HepG2 (cell line): ENCODE data around the gene TCERG1L. TPM values are rescaled to one million over a fixed set of nuclear protein-coding genes. Genes with fewer than 3 reads are reported as not detected.

Experiments
- ATAC-seq: fragments of 200-7000 bp; cut with Tn5 transposase; 3 replicates; pipeline ENCODE4 v1.9.1; 2020; ENCODE audit warnings: mild to moderate bottlenecking, moderate library complexity
- BruUV-seq: library from RNA; stranded (reverse); fragments of 400-500 nt; replicated peaks from 2 replicates; lab custom pipeline; 2021; lab: Mats Ljungman, UMichigan
- CTCF ChIA-PET: fragments of 300-600 bp; formaldehyde crosslinking; extraction: SDS; loops from one replicate; lab custom pipeline; 2021; ENCODE audit warnings: low total read pairs, inconsistent platforms, low intra/inter-chr PET ratio; lab: Yijun Ruan, JAX
- POLR2A ChIA-PET: fragments of 350-600 bp; sonication (Branson Sonifier 250); formaldehyde crosslinking; loops from one replicate; lab custom pipeline; 2020; ENCODE audit warnings: antibody characterized with exemption, inconsistent platforms; lab: Yijun Ruan, JAX
- DNase-seq: peaks from one replicate; pipeline ENCODE4 v3.0.0-alpha.2; 2015; ENCODE audit warnings: low spot score
- FAIRE-seq: peaks from 3 replicates; lab custom pipeline; 2011; peaks lifted over from hg19 to GRCh38; lab: Jason Lieb, UNC
- H2AFZ ChIP-seq: one replicate; pipeline ENCODE4 v1.6.1; 2011; ENCODE audit warnings: low read length, inconsistent platforms
- H3K27ac ChIP-seq: fragments of 300-600 bp; 3 replicates; pipeline ENCODE4 v1.8.0; 2011; ENCODE audit warnings: mixed run types, mild to moderate bottlenecking, mixed read lengths, low read length, inconsistent platforms; ENCODE audit not compliant: insufficient read depth; ENCODE audit errors: extremely low read length
- H3K27me3 ChIP-seq, 2 experiments: fragments of 200-600 bp in 1 of 2; 2 replicates in 1 of 2; 3 replicates in 1 of 2; pipeline versions ENCODE4 v1.6.0 to v1.8.0; 2011; ENCODE audit warnings: low read length in 2 of 2, mild to moderate bottlenecking in 2 of 2, moderate library complexity in 2 of 2, inconsistent platforms in 1 of 2; ENCODE audit not compliant: insufficient read depth in 2 of 2, control insufficient read depth in 1 of 2
- H3K36me3 ChIP-seq, 2 experiments: fragments of 200-600 bp in 1 of 2; replicated peaks in 1 of 2; 2 replicates in 1 of 2; 3 replicates in 1 of 2; pipeline versions ENCODE4 v1.5.1 to v1.8.0; 2011; ENCODE audit warnings: low read length in 2 of 2, inconsistent platforms in 1 of 2; ENCODE audit not compliant: insufficient read depth in 2 of 2, control insufficient read depth in 1 of 2
- H3K4me1 ChIP-seq: 2 replicates; pipeline ENCODE4 v1.5.1; 2012; ENCODE audit warnings: low read length, inconsistent platforms; ENCODE audit not compliant: insufficient read depth
- H3K4me2 ChIP-seq: 2 replicates; pipeline ENCODE4 v1.6.0; 2011; ENCODE audit warnings: low read depth, low read length, inconsistent platforms
- H3K4me3 ChIP-seq, 3 experiments: fragments of 200-600 bp in 1 of 3; sonication (generic), shearing (Covaris generic) in 1 of 3; replicated peaks in 1 of 3; 2 replicates each; pipeline ENCODE4 v1.5.1; 2011 to 2016; ENCODE audit warnings: low read length in 3 of 3, inconsistent platforms in 2 of 3, low read depth in 2 of 3, mild to moderate bottlenecking in 2 of 3, control low read depth in 1 of 3, mixed read lengths in 1 of 3; ENCODE audit not compliant: insufficient read depth in 1 of 3
- H3K79me2 ChIP-seq: one replicate; pipeline ENCODE4 v1.6.1; 2011; ENCODE audit warnings: low read length, inconsistent platforms; ENCODE audit not compliant: insufficient read depth
- H3K9ac ChIP-seq: 2 replicates; pipeline ENCODE4 v1.6.0; 2011; ENCODE audit warnings: mild to moderate bottlenecking, low read depth, low read length, inconsistent platforms; ENCODE audit not compliant: insufficient read depth
- H3K9me3 ChIP-seq: 2 replicates; pipeline ENCODE4 v1.5.1; 2012; ENCODE audit warnings: mild to moderate bottlenecking, low read length
- H4K20me1 ChIP-seq: 2 replicates; pipeline ENCODE4 v1.6.0; 2011; ENCODE audit warnings: inconsistent platforms, mild to moderate bottlenecking, low read length, moderate library complexity; ENCODE audit not compliant: insufficient read depth
- CREM ChIP-seq, 2 experiments: sonication (generic) in 1 of 2; formaldehyde crosslinking in 1 of 2; IDR thresholded peaks; 2 replicates each; pipeline versions ENCODE4 v1.4.0 to v1.6.1; 2016 to 2020; ENCODE audit warnings: antibody characterized with exemption in 1 of 2, mild to moderate bottlenecking in 1 of 2, missing genetic modification reagents in 1 of 2
- GMEB1 ChIP-seq: sonication (generic); formaldehyde crosslinking; IDR thresholded peaks from 2 replicates; pipeline ENCODE4 v1.5.1; 2020; ENCODE audit warnings: missing genetic modification reagents, mild to moderate bottlenecking, borderline replicate concordance
- KIAA2018 ChIP-seq: sonication (generic); formaldehyde crosslinking; IDR thresholded peaks from 2 replicates; pipeline ENCODE4 v1.5.0; 2020; ENCODE audit warnings: mild to moderate bottlenecking, missing genetic modification reagents, borderline replicate concordance
- PLRG1 ChIP-seq: fragments of 450-650 bp; conservative IDR thresholded peaks from 2 replicates; pipeline ENCODE4 v1.6.1; 2016
- RAD21 ChIP-seq: fragments of 450-650 bp; formaldehyde crosslinking; IDR thresholded peaks from 2 replicates; pipeline ENCODE4 v1.5.0; 2020; ENCODE audit warnings: mild to moderate bottlenecking
- WGBS: methylation state at CpG from one replicate; pipeline ENCODE4 v1.1.6; 2017; ENCODE audit warnings: low lambda C conversion rate; 5-methylcytosine and 5-hydroxymethylcytosine counted together
- in situ Hi-C: cut with HindIII; loops from 2 replicates; pipeline ENCODE4 v1.10.0; 2017; ENCODE audit warnings: low pct_unique_long_range_greater_than_20kb; ENCODE audit not compliant: extremely low pct_ligation_motif_present
- intact Hi-C: fragments of 100-400 bp; cut with micrococcal nuclease; formaldehyde crosslinking; loops from one replicate; pipeline ENCODE4 v1.10.0; 2022; ENCODE audit not compliant: unreplicated experiment
- polyA plus RNA-seq, 8 experiments: library from polyadenylated mRNA; depleted of rRNA in 3 of 8; stranded (reverse) in 7 of 8; unstranded in 1 of 8; fragments of >200 nt; fragmentation: Illumina TruSeq in 4 of 8; extraction: Trizol in 4 of 8; gene quantifications; 2 replicates each; pipeline versions ENCODE4 v1.2.1 to v1.2.3, GENCODE V29; 2011 to 2016; ENCODE audit warnings: low read depth in 4 of 8, missing spikeins in 1 of 8, mixed read lengths in 1 of 8; ENCODE audit not compliant: insufficient read depth in 1 of 8
- total RNA-seq, 5 experiments: library from RNA; depleted of rRNA; stranded (reverse); fragments of >200 nt; fragmentation: Illumina TruSeq; extraction: Trizol; gene quantifications; 2 replicates each; pipeline ENCODE4 v1.2.3, GENCODE V29; 2016; ENCODE audit warnings: low read depth in 1 of 5
- TF ChIP-seq, protein P1 (sequence below): sonication (generic); formaldehyde crosslinking; IDR thresholded peaks from 2 replicates; pipeline ENCODE4 v1.4.0; 2020; ENCODE audit warnings: missing genetic modification reagents

The TCERG1L gene
- total and polyA plus RNA-seq, 2 of the 13 experiments (the other 11 are each of a cell fraction or from before 2014, with no cell fraction given): not detected

DNA sequence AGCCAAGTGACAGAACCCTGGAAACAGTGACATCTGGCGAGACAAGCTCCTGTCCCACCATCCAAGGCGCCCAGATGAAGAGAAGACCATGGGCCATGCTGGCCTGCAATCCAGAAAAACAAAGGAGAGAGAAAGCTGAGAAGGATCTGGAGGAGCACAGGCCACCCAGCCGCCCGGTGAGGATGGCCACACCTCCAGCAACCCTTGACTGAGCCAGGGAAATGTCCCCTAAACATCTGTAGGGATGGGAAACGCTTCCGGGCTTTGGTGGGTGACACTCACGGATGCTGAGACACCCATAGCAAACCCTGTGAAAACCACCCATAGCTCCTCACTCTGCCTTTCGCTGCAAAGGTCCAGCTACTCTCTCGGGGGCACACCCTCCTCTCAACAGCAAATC, 32.0 kb downstream of the TCERG1L start:
- no peaks in the 10 kb centered on the region for H3K36me3 ChIP-seq
- ATAC-seq (no peak), FAIRE-seq (no peak), DNase-seq (no peak)
- ChIA-PET CTCF (no interaction called here), POLR2A (no interaction called here)
- peaks cover 0 to 15% of the 10 kb centered on the region in 2 experiments; a peak in 1 of 5 replicates for H3K27me3 ChIP-seq
- no peaks in the 10 kb centered on the region for H4K20me1 ChIP-seq
- H3K9me3 ChIP-seq: no peaks in the 10 kb centered on the region
- H2AFZ ChIP-seq: no peak overlapping the region
- H3K4me1 ChIP-seq: no peaks in the 10 kb centered on the region
- no TSS peak for BruUV-seq
- WGBS: 0% methylated on average over 1 of the region's 9 CpGs
- no peak overlapping the region for H3K4me2 ChIP-seq
- H3K9ac ChIP-seq: no peak overlapping the region
- intact Hi-C loops: no loop called here
- no peaks in the 10 kb centered on the region for H3K79me2 ChIP-seq
- no peak overlapping the region for H3K4me3 ChIP-seq
- in situ Hi-C loops: no loop called here
- H3K27ac ChIP-seq: no peak overlapping the region
- no peak for TF ChIP-seq GMEB1 (CRISPR knock-in tag)
- TF ChIP-seq PLRG1: no peak
- TF ChIP-seq, protein P1, sequence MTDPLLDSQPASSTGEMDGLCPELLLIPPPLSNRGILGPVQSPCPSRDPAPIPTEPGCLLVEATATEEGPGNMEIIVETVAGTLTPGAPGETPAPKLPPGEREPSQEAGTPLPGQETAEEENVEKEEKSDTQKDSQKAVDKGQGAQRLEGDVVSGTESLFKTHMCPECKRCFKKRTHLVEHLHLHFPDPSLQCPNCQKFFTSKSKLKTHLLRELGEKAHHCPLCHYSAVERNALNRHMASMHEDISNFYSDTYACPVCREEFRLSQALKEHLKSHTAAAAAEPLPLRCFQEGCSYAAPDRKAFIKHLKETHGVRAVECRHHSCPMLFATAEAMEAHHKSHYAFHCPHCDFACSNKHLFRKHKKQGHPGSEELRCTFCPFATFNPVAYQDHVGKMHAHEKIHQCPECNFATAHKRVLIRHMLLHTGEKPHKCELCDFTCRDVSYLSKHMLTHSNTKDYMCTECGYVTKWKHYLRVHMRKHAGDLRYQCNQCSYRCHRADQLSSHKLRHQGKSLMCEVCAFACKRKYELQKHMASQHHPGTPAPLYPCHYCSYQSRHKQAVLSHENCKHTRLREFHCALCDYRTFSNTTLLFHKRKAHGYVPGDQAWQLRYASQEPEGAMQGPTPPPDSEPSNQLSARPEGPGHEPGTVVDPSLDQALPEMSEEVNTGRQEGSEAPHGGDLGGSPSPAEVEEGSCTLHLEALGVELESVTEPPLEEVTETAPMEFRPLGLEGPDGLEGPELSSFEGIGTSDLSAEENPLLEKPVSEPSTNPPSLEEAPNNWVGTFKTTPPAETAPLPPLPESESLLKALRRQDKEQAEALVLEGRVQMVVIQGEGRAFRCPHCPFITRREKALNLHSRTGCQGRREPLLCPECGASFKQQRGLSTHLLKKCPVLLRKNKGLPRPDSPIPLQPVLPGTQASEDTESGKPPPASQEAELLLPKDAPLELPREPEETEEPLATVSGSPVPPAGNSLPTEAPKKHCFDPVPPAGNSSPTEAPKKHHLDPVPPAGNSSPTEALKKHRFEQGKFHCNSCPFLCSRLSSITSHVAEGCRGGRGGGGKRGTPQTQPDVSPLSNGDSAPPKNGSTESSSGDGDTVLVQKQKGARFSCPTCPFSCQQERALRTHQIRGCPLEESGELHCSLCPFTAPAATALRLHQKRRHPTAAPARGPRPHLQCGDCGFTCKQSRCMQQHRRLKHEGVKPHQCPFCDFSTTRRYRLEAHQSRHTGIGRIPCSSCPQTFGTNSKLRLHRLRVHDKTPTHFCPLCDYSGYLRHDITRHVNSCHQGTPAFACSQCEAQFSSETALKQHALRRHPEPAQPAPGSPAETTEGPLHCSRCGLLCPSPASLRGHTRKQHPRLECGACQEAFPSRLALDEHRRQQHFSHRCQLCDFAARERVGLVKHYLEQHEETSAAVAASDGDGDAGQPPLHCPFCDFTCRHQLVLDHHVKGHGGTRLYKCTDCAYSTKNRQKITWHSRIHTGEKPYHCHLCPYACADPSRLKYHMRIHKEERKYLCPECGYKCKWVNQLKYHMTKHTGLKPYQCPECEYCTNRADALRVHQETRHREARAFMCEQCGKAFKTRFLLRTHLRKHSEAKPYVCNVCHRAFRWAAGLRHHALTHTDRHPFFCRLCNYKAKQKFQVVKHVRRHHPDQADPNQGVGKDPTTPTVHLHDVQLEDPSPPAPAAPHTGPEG (CRISPR knock-in tag): no peak
- no peak for TF ChIP-seq KIAA2018 (CRISPR knock-in tag)
- no peak for TF ChIP-seq RAD21 (CRISPR knock-in tag)
- no peak for TF ChIP-seq CREM (IDR thresholded peaks at IDR 0.05)
- no peak for TF ChIP-seq CREM (CRISPR knock-in tag; IDR thresholded peaks at IDR 0.05)
